PC-9 (cell line): Measurements from ENCODE around the gene SLC12A3. TPM values are rescaled to one million over a fixed set of nuclear protein-coding genes. Genes with fewer than 3 reads are reported as not detected.

Source experiments
- BruUV-seq: library from RNA; stranded (reverse); fragments of 400-500 nt; replicated peaks from 2 replicates; lab custom pipeline; 2021; lab: Mats Ljungman, UMichigan
- CTCF ChIA-PET: fragments of 300-600 bp; sonication (Branson Sonifier 250); formaldehyde crosslinking; loops from one replicate; lab custom pipeline; 2022; ENCODE audit warnings: antibody characterized with exemption; lab: Charles Lee
- POLR2A ChIA-PET: fragments of 300-600 bp; sonication (Branson Sonifier 250); formaldehyde crosslinking; loops from one replicate; lab custom pipeline; 2022; ENCODE audit warnings: antibody characterized with exemption; ENCODE audit not compliant: unreplicated experiment; lab: Charles Lee
- DNase-seq, 2 experiments: peaks; one replicate each; pipeline versions ENCODE4 v3.0.0 to v3.0.0-alpha.2; 2015 to 2022; ENCODE audit warnings: mixed read lengths in 1 of 2
- H2AFZ ChIP-seq: fragments of 200-600 bp; sonication (generic); 2 replicates; pipeline ENCODE4 v1.8.1; 2017; ENCODE audit warnings: antibody characterized with exemption
- H3F3A ChIP-seq: fragments of 200-600 bp; sonication (generic); 2 replicates; pipeline ENCODE4 v1.8.1; 2017; ENCODE audit warnings: antibody characterized with exemption, mild to moderate bottlenecking, low read depth; ENCODE audit not compliant: insufficient read depth
- H3K27ac ChIP-seq: fragments of 200-600 bp; sonication (generic); 2 replicates; pipeline ENCODE4 v1.6.1; 2016; ENCODE audit warnings: mixed run types
- H3K27me3 ChIP-seq: fragments of 200-600 bp; sonication (generic); 2 replicates; pipeline ENCODE4 v1.6.1; 2016; ENCODE audit warnings: low read depth, mixed run types; ENCODE audit not compliant: insufficient read depth
- H3K36me3 ChIP-seq: fragments of 200-600 bp; sonication (generic); 2 replicates; pipeline ENCODE4 v1.6.1; 2016; ENCODE audit warnings: low read depth, mixed run types
- H3K4me1 ChIP-seq: fragments of 200-600 bp; sonication (generic); replicated peaks from 2 replicates; pipeline ENCODE4 v1.6.1; 2016; ENCODE audit warnings: mixed run types; ENCODE audit not compliant: insufficient read depth
- H3K4me2 ChIP-seq: fragments of 200-600 bp; sonication (generic); 2 replicates; pipeline ENCODE4 v1.6.1; 2017; ENCODE audit warnings: mixed run types
- H3K4me3 ChIP-seq: fragments of 200-600 bp; sonication (generic); 2 replicates; pipeline ENCODE4 v1.6.1; 2016; ENCODE audit warnings: mixed run types
- H3K79me2 ChIP-seq: fragments of 200-600 bp; sonication (generic); 2 replicates; pipeline ENCODE4 v1.6.1; 2017; ENCODE audit warnings: low read depth, mixed run types
- H3K9me2 ChIP-seq: fragments of 200-600 bp; sonication (generic); 2 replicates; pipeline ENCODE4 v1.8.1; 2017; ENCODE audit warnings: mild to moderate bottlenecking; ENCODE audit not compliant: insufficient read depth
- H3K9me3 ChIP-seq: fragments of 200-600 bp; sonication (generic); 2 replicates; pipeline ENCODE4 v1.8.1; 2016; ENCODE audit warnings: low read depth; ENCODE audit not compliant: insufficient read depth
- H4K20me1 ChIP-seq: fragments of 200-600 bp; sonication (generic); 2 replicates; pipeline ENCODE4 v1.8.1; 2017; ENCODE audit not compliant: insufficient read depth
- EZH2 ChIP-seq: fragments of 200-600 bp; sonication (generic); IDR thresholded peaks from 2 replicates; pipeline ENCODE4 v1.8.0; 2017; ENCODE audit warnings: antibody characterized with exemption, low read depth
- intact Hi-C: fragments of 100-400 bp; cut with micrococcal nuclease; formaldehyde crosslinking; loops from one replicate; pipeline ENCODE4 v1.10.0; 2022; ENCODE audit not compliant: unreplicated experiment
- total RNA-seq: library from RNA; stranded (reverse); gene quantifications from 2 replicates; pipeline ENCODE4 v1.2.3, GENCODE V29; 2021
- TF ChIP-seq, protein P1 (sequence below): fragments of 200-600 bp; sonication (generic); conservative IDR thresholded peaks from 2 replicates; pipeline ENCODE4 v1.6.1; 2017; ENCODE audit warnings: mixed run types, antibody characterized with exemption, mild to moderate bottlenecking, moderate library complexity

The SLC12A3 gene
- total RNA-seq, 1 experiment from 2014 or later, result 0.26 TPM

DNA sequence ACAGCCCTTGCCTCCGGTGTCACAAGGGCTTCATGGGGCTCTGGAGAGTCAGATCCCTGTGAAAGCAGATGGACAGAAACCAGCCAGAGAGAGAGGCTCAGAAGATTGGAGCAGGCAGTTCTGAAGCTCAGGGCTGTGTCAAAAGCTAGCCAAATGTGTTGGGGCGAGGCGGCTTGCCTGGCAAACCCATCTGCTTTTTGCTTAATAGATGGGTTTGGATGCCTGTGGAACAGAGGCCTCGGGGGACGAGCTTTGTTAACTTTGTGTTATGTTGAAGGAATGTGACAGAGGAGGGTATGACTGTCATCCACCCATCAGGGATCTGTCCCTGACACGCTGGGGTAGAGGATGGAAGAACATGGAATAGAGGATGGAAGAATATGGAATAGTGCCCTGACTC lies 21.0 kb upstream of the SLC12A3 start:
- TF ChIP-seq, protein P1, sequence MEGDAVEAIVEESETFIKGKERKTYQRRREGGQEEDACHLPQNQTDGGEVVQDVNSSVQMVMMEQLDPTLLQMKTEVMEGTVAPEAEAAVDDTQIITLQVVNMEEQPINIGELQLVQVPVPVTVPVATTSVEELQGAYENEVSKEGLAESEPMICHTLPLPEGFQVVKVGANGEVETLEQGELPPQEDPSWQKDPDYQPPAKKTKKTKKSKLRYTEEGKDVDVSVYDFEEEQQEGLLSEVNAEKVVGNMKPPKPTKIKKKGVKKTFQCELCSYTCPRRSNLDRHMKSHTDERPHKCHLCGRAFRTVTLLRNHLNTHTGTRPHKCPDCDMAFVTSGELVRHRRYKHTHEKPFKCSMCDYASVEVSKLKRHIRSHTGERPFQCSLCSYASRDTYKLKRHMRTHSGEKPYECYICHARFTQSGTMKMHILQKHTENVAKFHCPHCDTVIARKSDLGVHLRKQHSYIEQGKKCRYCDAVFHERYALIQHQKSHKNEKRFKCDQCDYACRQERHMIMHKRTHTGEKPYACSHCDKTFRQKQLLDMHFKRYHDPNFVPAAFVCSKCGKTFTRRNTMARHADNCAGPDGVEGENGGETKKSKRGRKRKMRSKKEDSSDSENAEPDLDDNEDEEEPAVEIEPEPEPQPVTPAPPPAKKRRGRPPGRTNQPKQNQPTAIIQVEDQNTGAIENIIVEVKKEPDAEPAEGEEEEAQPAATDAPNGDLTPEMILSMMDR, result no peak
- TF ChIP-seq EZH2, result no peak
- Histone ChIP-seq H3K9me2 (no peaks in the 10 kb centered on the region), H3K4me2 (no peak overlapping the region), H3K4me1 (peaks cover 12% of the 10 kb centered on the region), H3K36me3 (peaks cover 4% of the 10 kb centered on the region; the same call in 1 of the 2 replicates), H2AFZ (no peak overlapping the region), H3K27me3 (no peaks in the 10 kb centered on the region), H3K27ac (no peak overlapping the region), H3K79me2 (no peaks in the 10 kb centered on the region), H3K4me3 (no peak overlapping the region), H3K9me3 (no peaks in the 10 kb centered on the region), H4K20me1 (no peaks in the 10 kb centered on the region), H3F3A (peaks cover 19% of the 10 kb centered on the region; the same call in 1 of the 2 replicates)
- no peak for DNase-seq
- CTCF ChIA-PET, result no interaction called here
- intact Hi-C loops, result no loop called here
- POLR2A ChIA-PET, result interaction anchor here (0.7 kb wide), 1 partner anchor 308 kb away, joined by 8 read pairs; no protein-coding TSS in a partner anchor
- BruUV-seq, result no TSS peak

DNA sequence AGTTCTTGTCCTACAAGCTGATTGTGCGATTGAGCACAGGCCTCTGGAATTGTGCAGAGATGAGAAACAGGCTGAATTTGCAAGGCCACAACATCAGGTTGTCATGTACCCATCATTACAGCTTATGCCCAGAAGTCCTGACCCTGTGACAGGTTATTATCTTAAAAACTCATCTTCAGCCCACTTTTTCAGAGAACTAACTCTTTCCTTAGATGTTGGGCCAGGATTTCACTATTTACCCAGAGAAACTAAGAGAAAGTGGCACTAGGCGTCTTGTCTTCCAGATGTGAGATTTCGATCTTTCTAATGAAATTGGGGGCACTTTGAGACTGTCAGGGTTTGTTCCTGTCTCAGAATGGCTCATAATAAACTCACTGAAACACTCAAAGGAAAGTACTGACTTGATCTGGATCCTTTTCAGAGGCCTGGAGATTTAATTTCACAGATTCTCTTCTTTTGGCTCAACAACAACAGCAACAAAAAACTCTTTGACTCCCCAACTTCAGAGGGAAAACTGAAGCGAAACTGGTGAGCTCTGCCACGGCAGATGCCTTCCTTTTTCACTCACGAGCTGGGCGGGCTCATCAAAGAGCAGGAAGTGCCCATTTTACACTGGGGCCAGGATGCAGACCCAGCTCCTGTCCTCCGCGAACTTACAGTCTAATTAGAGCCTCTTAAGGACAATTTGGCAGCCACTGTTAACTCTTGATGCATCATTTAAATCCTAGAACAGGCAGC lies 17.7 kb upstream of the SLC12A3 start:
- H3K79me2 ChIP-seq, result no peaks in the 10 kb centered on the region
- TF ChIP-seq, protein P1, result no peak
- no peak for TF ChIP-seq EZH2
- BruUV-seq, result TSS peak; percentile 9
- CTCF ChIA-PET, result no interaction called here
- H3F3A ChIP-seq, result peaks cover 25% of the 10 kb centered on the region; the same call in 1 of the 2 replicates
- no peaks in the 10 kb centered on the region for H4K20me1 ChIP-seq
- intact Hi-C loops, result no loop called here
- DNase-seq, result no peak
- POLR2A ChIA-PET, result interaction anchor here (0.9 kb wide), 1 partner anchor 16 kb away, joined by 6 read pairs; no protein-coding TSS in a partner anchor
- peaks cover 28% of the 10 kb centered on the region for H3K4me1 ChIP-seq
- H3K27ac ChIP-seq, result no peak overlapping the region
- H3K27me3 ChIP-seq, result no peaks in the 10 kb centered on the region
- H3K4me3 ChIP-seq, result no peak overlapping the region
- no peak overlapping the region for H2AFZ ChIP-seq
- H3K9me3 ChIP-seq, result no peaks in the 10 kb centered on the region
- no peaks in the 10 kb centered on the region for H3K9me2 ChIP-seq
- H3K4me2 ChIP-seq, result no peak overlapping the region
- no peaks in the 10 kb centered on the region for H3K36me3 ChIP-seq

DNA sequence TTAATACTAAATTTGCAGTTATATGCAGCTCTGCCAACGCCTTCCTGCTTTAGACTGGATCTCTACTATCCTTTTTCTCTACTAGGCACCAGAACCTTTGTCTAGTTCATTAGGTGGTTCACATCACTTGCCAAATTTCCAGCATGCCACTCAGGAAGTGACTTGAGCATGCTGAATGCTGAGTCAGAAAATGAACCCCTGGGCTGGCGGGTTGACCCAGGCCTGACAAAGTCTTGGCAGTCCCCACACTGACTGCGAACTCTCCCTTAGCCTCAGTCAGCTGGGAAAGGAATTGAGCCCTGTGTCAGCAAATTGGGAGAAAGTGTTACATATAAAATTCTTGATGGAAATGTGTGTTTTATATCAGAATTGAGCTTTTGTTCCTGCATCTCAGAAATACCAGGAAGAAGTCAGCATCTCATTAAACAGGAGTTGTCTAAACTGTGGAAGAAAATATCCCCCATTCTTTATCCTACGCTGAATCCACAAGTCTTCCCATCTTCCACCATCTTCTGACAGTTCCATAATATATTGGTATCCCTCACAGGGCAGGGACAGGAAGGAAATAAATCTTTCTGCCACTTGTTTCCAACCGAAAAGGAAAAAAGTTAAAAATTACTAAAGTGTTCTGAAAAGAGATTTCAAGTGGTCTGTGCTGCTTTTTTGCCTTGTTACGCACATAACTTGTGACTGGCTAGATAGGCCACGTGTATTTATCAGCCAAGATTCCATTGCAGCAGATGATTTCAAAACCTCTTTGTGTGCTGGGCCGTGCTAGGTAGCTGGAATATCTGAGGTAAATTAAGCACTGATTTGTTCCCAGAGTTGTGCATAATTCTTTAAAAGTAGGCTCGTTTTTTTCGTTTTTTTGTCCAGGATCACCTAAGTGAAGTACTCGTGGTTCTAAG lies 16.7 kb upstream of the SLC12A3 start:
- H3K27ac ChIP-seq, result peak overlapping the region; percentile 21; the same call in 1 of the 2 replicates
- intact Hi-C loops, result no loop called here
- H3K36me3 ChIP-seq, result no peaks in the 10 kb centered on the region
- CTCF ChIA-PET, result no interaction called here
- no peak overlapping the region for H2AFZ ChIP-seq
- TF ChIP-seq EZH2, result no peak
- TF ChIP-seq, protein P1, result no peak
- H3K9me2 ChIP-seq, result no peaks in the 10 kb centered on the region
- POLR2A ChIA-PET, result interaction anchor here (0.9 kb wide), 1 partner anchor 15 kb away, joined by 6 read pairs; no protein-coding TSS in a partner anchor
- H3K27me3 ChIP-seq, result no peaks in the 10 kb centered on the region
- H3K4me3 ChIP-seq, result no peak overlapping the region
- H3K79me2 ChIP-seq, result no peaks in the 10 kb centered on the region
- peak overlapping the region; percentile 22; the same call in 1 of the 2 replicates for H3K4me2 ChIP-seq
- H3F3A ChIP-seq, result peaks cover 25% of the 10 kb centered on the region; the same call in 1 of the 2 replicates
- no TSS peak for BruUV-seq
- H4K20me1 ChIP-seq, result no peaks in the 10 kb centered on the region
- H3K4me1 ChIP-seq, result peaks cover 28% of the 10 kb centered on the region
- H3K9me3 ChIP-seq, result no peaks in the 10 kb centered on the region
- peak in 1 of 2 experiments; percentile 37 for DNase-seq
